Medulla oblongata (tissue), 1 donor: ENCODE measurements around the gene ZBTB21.

Source experiments
- DNase-seq: peaks from one replicate; pipeline ENCODE4 v3.0.0-alpha.2; 2015; ENCODE audit errors: extremely low spot score

ZBTB21 gene

DNA sequence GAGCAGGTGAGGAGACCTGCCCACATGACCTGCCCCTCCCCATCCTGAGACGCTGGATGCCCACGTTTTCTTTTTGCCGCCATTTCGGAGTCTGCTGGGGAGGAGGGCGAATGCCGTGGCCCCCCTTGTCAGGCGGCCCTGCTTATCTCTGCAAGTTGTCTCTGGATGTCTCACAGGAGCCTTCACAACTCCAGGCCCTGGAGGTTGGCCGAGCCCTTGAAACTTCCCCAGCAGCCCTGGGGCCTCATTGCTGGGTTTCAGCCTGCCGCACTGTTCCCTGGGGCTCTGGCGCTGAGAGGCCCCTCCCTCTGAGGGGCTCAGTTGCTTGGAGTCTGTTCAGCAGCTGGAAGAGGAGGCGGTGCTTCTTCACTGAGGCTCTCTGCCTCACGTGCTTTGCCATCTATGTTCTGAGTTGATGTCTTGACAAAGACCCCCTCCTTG is 29.8 kb upstream of the ZBTB21 start:
- DNase-seq = no peak

DNA sequence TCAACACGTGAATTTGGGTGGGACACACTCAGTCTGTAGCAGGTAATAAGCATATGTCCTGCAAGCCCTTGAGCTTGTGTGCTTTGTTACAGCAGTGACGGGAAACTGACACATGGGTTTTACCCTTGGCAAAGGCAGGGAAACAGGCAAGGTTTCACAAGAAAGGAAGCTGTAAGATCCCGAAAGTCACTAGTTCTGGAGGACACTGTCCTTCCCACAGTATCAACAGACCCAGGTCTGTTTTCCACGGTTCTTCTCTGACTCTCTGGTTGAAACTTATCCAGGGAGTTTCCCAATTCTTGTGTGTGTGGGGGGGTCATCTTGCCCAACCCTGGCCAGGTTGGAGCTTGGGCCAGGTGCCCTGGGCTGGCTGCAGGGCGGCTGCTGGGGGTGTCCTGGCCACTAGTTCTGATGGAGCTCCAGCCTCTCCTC is 29.3 kb upstream of the ZBTB21 start:
- DNase-seq = no peak

DNA sequence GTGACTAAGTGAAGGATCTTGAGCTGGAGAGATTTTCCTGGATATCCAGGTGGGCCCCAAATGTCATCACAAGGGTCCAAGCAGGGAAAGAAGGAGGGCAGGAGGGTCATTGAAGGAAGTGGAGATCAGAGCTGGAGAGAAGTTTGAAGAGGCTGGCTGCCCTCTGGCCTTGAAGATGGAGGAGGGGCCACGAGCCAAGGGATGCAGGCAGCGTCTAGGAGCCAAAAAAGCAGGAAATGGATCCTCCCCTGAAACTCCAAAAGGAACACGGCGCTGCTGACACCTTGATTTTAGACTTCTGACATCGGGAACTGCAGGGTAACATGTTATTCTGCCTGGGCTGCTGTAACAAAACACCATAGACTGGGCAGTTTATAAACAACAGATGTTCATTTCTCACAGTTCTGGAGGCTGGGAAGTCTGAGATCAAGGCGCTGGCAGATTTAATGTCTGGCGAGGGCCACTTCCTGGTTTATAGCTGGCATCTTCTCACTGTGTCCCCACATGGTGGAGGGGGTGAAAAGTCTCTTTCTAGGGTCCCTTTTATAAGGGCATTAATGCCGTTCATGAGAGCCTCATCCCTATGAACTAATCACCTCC is 28.8 kb upstream of the ZBTB21 start:
- DNase-seq = no peak

DNA sequence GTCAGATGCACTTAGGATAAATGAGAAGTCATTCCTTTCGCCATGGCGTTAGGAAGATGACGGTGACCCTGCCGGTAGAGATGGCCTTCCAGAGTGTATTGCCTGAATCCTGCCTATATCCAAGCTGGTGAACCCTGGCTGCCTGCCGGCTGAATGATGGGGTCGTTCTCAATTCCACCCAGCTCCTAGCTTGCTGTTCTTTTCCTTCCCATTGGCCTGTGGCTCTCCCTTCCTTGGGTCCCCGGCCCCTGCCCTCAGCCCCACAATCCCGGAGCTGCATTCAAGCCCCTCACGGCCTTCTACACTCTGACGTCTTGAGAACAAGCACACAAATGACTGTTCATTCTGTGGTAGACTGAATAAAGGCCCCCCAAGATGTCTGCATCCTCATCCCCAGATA is 28.2 kb upstream of the ZBTB21 start:
- no peak for DNase-seq

DNA sequence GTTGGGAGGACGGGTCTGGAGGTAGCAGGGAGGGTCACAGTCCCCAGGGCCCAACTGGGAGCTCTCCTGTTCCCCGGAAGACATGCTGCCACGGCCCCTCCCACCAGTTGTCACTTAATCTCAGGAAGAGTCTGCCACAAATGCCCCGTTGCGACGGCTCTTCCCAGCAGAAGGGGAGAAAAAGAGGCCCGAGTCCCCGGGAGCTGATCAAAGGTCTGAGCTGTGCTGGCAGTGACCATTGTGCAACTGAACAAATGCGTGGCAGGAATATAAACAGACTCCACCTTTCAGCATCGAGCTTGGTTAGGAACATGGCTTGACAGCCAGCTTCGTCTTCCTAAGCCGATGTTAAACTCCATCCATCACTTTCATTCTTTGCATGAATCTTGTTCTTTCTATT is 27.8 kb upstream of the ZBTB21 start:
- no peak for DNase-seq

DNA sequence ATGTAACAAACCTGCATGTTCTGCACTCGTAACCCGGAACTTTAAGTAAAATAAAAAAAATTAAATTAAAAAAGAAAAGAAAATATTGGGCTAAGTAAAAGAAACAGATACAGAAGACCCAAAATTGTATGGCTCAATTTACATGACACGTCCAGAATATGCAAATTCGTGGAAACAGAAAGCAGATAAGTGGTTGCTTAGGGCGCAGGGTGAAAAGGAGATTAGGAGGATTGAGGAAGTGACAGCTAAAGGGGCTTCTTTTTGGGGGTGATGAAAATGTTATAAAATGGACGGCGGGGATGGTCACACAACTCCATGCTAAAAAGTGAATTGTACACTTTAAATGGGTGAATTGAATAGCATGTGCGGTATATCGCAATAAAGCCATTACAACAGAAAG is 27.4 kb upstream of the ZBTB21 start:
- DNase-seq = no peak

DNA sequence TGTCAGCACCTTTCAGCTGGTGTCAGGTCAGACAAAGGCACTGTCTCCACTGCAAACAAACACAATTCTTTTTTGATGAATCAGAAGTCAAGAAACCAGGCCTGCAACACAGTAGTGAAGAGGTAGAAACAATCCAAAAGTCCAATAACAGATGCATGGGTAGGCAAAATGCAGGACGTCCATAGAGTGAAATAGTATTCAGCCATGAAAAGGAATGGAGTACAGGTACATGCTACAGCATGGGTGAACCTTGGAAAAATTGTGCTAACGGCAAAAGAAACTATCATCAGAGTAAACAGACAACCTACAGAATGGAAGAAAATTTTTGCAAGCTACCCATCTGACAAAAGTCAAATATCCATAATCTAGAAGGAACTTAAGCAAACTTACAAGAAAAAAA is 26.2 kb upstream of the ZBTB21 start:
- DNase-seq = no peak

DNA sequence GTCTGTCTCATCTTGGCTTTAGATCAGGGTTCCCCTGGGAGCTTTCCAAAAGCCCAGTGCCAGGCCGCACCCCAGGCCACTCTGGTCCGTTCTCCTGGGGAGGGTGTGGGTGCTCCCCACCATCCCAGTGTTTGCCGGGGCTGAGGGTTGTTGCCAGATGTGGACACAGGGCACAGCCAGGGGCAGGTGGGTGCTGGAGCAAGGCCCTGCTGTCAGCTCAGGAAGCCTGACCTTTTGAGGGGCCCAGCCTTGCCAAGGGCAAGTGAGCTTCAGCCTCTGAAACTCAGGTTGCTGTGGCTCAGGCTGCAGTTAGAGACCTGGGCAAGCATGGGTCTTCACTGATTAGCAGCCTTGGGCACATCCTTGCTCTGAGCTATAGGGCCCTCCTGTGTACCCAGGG is 22.8 kb upstream of the ZBTB21 start:
- no peak for DNase-seq

DNA sequence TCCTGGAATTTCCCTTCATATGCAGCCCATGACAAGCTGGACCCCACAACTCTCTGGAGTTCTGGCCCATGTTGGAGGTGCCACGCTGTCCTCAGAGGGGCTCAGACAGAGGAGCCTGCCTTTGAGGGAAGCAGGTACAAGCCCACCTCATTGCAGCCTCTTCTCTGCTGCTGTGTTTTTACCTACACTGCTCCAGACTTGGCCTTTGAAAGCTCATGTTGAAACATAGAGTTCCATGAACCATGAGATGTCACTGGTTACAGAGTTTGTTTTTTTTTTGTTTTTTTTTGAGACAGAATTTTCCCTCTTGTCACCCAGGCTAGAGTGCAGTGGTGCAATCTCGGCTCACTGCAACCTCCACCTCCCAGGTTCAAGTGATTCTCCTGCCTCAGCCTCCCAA is 22.1 kb upstream of the ZBTB21 start:
- DNase-seq = no peak

DNA sequence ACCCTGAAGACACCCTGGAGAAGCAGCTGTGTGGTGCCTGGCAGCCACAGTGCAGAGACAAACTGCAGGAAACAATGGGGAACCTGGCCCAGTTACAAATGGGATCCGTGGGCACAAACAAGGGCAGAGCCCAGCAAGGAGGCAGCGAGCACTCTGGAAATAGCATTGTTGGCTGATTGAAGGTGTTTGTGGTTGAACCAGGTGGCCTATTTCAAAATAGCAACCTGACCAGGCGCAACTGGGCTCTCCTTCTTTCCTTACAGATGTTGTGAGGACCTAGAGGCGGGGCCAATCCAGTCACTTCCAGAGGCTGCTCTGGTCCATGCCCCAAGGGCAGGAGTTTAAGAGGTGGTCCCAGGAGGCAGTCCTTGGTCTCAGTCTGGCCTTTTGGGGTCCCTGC is 21.7 kb upstream of the ZBTB21 start:
- DNase-seq = no peak

DNA sequence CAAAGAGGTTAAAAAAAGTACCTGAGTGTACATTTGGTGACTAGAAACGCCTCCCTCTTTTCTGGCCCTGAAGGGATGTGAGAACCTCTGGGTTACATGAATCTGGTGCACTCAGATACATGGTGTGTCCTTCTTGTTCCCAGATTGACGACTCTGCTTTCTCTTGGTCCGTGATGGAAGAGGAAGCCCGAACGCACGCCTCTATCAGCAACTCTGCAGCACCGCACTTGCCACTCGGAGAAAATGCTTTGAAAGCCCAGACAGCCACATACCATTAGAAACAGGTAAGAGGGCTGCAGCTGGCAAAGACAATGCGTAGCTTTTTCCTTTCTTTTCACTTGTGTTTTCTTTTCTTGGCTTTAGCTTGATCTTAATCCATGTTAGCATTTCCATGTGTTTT is 21.1 kb upstream of the ZBTB21 start:
- DNase-seq = no peak

DNA sequence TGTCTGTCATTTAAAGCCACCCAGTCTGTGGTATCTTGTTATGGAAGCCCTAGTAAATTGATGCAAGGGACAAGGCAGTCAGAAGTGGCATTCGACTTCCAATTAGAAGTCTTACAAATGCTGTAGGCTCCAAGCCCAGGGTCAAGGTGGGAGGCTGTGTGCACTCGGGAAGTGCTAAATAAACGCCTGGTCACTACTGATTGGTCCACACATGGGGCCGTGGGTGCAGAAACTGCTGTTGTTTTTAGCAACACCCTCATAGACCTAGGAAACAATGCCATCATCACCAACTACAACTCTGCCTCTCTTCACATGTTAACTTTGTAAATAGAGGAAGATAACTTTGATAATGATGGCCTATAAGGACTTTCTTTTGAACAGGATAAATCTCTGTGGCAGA is 20.2 kb upstream of the ZBTB21 start:
- no peak for DNase-seq

DNA sequence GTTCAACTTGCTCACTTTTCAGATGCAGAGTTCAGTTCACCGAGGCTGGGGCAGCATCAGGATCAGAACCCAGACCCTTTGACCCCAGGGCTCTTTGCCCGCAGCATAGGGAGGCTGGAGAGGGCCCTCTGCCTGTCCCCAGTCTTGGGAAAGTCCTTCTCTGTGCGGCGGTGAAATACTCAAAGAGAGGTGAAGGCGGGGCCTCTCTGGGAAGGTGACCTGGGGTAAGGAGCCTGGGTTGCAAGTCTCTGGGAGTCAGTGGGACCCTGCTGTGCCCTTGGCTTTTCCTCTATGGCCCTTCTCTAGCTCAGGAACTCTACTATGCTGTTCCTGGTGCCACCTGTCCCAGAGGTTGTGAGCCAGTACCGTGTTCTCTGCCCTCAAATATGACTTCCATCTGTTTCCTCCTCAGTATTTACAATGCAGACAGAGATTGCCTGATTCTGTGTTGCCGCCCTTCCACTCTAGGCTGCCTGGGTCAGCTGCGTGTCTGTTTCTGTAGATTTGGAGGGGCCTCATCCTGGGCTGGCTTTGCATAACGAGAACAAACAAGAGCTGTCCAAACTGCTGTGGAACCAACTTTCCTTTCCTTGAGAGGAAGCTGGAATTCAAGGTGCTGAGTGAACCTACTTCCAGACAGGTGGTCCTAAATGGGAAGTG is 18.7 kb upstream of the ZBTB21 start:
- DNase-seq = no peak

DNA sequence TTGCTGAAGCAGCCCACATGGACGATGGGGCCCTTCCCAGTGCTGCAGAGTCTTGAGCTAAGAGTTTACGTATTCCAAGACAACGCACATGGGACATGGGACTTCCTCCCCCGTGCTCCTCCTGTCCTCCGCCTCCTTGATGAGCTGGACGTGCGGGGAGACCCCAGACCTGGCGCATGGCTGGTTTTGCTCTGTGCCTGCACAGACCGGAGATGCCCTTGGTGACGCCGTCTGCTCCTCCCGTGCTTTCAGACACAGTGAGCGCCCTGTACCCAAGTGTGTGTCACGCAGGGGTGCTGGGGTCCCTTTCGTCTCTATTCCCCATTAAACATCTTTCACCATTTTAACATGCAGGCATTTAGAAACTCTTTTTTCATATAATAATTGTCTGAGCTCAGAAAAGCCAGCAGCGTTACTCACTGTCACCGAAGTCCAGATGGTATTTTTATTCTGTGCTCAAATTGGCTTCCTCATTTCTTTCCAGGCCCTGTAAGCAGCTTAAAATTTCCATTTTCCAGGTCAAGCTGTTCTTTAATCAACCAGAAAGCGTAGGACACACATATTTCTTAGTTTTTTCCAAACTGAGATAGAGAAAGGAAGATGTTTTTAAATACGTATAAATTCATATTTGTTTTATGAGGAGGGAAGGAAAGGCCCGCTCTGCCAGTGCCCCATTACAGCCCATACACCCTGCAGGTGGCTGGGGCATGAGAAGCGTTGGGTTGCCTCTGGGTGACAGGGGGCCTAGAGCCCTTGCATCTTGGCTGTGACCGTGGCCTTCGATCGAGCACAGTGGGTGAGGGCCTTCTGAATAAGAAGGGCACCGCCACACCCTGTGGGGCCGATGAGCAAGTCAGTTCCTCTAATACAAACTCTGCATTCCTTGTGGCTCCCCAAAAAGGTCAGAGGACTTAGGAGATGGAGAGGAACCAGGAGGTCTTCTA is 17.9 kb upstream of the ZBTB21 start:
- DNase-seq = no peak

DNA sequence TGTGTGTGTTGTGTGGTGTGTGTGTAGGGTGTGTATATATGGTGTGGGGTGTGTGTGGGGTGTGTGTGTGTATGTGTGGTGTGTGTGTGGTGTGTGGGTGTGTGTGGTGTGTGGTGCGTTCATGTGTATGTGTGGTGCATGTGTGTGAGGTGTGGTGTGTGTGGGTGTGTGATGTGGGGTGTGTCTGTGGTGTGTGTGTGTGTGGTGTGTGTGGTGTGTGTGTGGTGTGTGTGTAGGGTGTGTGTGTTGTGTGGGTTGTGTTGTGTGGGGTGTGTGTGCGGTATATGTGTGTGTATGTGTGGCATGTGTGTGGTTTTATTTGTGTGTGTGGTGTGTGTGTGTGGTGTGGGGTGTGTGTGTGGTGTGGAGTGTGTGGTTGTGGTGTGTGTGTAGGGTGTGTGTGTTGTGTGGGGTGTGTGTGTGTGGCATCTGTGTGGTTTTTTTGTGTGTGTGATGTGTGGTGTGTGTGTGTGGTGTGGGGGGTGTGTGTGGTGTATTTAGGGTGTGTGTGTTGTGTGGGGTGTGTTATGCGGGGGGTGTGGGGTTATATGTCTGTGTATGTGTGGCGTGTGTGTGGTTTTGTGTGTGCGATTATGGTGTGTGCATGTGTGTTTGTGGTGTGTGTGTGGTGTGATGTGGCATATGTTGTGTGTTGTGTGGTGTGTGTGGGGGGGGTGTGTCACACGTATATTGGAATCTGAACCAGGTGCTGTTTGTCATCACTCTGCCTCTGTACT is 17.1 kb upstream of the ZBTB21 start:
- no peak for DNase-seq

DNA sequence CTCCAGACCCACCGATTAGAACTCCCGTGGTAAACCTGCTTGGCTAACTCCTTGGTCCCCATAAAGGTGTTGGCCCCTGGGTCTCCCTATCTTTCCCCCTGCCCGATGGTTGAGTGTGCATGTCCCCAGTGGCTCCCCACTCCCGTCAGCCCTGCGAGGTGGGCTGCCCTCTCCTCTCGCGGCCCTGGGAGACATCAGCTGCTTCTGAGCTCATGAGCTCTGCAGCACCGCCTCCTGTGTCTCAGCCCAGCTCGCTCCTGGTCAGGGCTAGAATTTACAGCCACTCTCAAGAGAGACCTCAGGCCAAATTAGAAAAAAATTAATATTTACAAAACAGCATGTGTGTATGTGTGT is 15.9 kb upstream of the ZBTB21 start:
- no peak for DNase-seq

DNA sequence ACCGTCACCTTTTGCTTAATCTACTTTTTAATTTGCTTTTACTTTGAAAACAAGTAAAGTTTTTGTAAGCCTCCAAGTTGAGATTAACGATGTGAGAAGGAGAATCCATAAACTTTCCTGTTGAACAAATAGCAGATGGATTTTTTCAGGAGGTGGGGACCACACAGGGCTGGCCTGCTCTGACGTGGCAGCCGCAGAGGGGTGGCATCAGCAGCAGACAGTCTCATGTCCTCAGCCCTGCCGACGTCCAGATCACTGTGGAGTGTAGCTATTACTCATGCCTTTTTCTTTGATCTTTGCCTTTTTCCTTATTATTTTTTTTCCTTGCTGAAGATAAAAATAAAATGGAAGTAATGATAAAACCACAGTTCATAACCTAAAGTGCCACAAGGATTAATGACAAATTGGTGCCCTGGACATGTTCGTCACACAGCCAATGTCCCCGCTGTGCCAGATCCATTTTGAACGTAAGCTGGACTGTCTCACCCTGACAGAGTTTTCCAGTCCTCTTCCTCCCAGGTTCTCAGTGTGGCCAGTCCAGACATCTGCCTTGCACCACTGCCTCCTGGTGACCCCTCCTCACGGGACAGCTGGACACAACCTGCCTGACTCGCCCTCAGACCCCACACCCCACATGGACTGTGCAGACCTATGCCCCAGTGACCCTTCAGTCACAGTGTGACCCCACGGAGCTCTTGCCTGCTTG is 15.4 kb upstream of the ZBTB21 start:
- DNase-seq = no peak

DNA sequence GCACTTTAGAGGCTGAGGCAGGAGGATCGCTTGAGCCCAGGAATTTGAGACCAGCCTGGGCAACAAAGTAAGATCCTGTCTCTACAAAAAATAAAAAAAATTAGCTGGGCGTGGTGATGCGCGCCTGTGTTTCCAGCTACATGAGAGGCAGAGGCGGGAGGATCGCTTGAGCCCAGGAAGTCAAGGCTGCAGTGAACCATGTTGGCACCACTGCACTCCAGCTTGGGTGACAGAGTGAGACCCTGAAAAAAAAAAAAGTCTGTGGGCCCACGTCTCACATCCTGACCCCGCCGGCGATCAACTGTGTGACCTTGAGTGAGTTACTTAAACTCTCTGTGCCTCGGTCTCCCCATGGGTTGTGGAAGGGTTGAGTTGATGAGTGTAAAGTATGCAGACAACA is 12.7 kb upstream of the ZBTB21 start:
- no peak for DNase-seq

DNA sequence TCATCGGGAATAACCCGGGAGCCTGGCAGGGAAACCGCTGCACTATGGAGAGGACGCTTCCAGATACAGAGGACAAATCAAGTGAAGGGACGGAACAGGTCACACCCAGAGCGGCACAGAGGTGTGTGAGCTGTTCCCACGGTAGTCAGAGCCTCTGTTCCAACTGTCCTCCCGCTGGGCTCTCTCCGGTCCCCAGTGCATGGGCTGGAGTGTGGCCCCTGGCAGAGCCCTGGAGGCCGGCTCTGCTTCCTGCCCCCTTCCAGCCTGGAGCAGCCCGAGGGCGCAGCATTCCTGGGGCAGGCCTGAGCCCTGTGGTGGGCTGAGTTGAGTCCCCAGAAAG is 11.9 kb upstream of the ZBTB21 start:
- DNase-seq = no peak

DNA sequence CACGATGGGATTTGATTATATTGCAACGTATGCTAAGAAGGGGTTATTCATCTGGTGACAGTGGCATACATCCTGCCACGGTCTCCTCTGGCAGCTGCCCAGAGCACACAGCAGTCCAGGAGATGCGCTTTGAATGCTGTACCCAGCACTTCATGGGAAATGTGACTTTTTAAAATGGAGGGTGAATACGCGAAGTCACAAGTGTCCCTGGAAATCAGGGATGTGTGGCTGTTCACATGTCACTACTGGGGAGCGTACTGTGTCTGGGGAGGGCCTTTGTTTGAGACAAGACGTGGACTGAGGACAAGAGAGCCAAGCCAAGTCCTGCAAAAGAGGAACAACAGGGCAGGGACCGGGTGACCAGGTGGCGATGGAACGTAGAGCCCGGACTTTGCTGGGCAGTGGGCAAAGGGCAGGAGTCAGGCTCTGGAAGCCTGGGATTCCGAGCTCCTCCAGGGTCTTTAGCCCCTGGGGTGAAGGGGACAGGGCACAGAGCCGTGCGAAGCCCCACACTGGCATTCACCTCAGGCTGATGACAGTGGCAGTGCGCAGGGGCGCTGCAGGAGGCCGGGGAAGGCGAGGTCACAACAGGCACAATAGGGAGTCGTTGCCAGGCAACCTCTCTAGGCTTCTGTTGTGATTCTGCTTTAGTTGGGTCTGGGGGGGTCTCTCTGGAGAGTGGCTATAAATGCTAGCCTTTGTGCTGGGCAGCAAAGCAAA is 11.4 kb upstream of the ZBTB21 start:
- peak; percentile 56 for DNase-seq

DNA sequence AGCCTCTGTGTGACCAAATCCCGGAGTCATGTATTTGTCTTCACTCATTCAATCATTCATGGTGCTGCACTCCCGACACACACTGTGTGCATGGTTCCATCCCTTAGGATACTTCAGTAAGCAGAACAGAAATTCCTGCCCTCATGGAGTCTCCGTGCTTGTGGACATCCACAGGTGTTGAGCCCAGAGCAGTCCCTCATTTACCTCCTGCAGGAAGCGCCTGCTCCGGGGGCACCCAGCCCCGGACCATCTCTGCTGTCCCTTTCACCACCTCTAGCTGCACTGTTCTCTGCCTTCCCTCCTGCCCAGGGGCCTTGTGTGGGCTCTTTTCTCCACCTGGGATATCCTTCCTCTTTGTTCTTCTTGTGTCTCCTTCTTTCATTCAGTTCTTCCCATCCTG is 9.5 kb upstream of the ZBTB21 start:
- no peak for DNase-seq
